NCI-H1436 treated with DMSO at 0.1 percent for 48 hours (cell line): ENCODE data around the gene DCLK3.

ENCODE experiments used
- DNase-seq: peaks from one replicate; lab custom pipeline; 2025; lab: John Stamatoyannopoulos, UW

The DCLK3 gene

GRCh38 chr3:36763850-36764703 is at the start of gene DCLK3:
DCLK3 (minus strand) TSS chr3:36764553; CDS start chr3:36764263, 290 bp downstream.
- DNase-seq: no peak

GRCh38 chr3:36813305-36813704 is 49.0 kb upstream of the DCLK3 start:
- no peak for DNase-seq

GRCh38 chr3:36812240-36812639 is 47.9 kb upstream of the DCLK3 start:
- DNase-seq: no peak

GRCh38 chr3:36811768-36812167 is 47.4 kb upstream of the DCLK3 start:
- DNase-seq: no peak

GRCh38 chr3:36804295-36805055 is 40.1 kb upstream of the DCLK3 start:
- no peak for DNase-seq

GRCh38 chr3:36803091-36803791 is 38.9 kb upstream of the DCLK3 start:
- DNase-seq: no peak

GRCh38 chr3:36800533-36801116 is 36.3 kb upstream of the DCLK3 start:
- no peak for DNase-seq

GRCh38 chr3:36796881-36797280 is 32.5 kb upstream of the DCLK3 start:
- no peak for DNase-seq

GRCh38 chr3:36796161-36796560 is 31.8 kb upstream of the DCLK3 start:
- DNase-seq: no peak

- no peak for DNase-seq
Measured at GRCh38 chr3:36795622-36796021, 31.3 kb upstream of the DCLK3 start.

GRCh38 chr3:36792342-36792741 is 28.0 kb upstream of the DCLK3 start:
- no peak for DNase-seq

GRCh38 chr3:36790765-36791164 is 26.4 kb upstream of the DCLK3 start:
- DNase-seq: no peak

GRCh38 chr3:36786921-36787890 is 22.9 kb upstream of the DCLK3 start:
- DNase-seq: no peak

- no peak for DNase-seq
Measured at GRCh38 chr3:36784138-36784635, 19.8 kb upstream of the DCLK3 start.

- no peak for DNase-seq
Measured at GRCh38 chr3:36777424-36778218, 13.3 kb upstream of the DCLK3 start.

- DNase-seq: no peak
Measured at GRCh38 chr3:36776436-36776835, 12.1 kb upstream of the DCLK3 start.

GRCh38 chr3:36774052-36774451 is 9.7 kb upstream of the DCLK3 start:
- DNase-seq: no peak

GRCh38 chr3:36771931-36772330 is 7.6 kb upstream of the DCLK3 start:
- DNase-seq: no peak

GRCh38 chr3:36769926-36770325 is 5.6 kb upstream of the DCLK3 start:
- DNase-seq: no peak

- no peak for DNase-seq
Measured at GRCh38 chr3:36765104-36765503, 751 bp upstream of the DCLK3 start.
